Measurements from ENCODE around the gene UNC5B.

DNA sequence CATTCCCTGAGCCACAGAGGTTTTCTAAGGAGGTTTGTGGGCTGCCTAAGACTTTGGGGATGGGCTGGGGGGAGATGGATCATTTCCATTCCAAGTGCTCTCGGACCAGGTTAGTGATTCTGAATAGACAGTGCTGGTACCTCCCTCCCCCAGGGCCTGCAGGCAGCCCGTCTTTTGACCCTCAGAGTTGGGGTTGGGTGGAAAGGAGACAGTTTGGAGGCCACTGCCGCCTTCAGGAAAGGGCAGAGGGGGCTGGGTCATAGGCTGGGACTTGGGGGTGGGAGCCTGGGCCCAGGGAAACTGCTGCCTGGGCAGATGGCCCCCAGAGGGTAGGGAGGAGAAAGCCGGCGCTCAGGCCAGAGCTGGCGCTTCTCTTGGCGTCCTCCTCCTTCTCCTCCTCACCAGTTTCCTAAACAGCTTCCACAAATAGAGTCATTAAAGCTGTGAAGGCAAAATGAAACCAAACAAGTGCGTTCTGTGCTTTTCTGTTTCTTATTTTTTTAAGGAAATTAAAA is 4.4 kb downstream of the UNC5B start:
- TF ChIP-seq, protein P1, sequence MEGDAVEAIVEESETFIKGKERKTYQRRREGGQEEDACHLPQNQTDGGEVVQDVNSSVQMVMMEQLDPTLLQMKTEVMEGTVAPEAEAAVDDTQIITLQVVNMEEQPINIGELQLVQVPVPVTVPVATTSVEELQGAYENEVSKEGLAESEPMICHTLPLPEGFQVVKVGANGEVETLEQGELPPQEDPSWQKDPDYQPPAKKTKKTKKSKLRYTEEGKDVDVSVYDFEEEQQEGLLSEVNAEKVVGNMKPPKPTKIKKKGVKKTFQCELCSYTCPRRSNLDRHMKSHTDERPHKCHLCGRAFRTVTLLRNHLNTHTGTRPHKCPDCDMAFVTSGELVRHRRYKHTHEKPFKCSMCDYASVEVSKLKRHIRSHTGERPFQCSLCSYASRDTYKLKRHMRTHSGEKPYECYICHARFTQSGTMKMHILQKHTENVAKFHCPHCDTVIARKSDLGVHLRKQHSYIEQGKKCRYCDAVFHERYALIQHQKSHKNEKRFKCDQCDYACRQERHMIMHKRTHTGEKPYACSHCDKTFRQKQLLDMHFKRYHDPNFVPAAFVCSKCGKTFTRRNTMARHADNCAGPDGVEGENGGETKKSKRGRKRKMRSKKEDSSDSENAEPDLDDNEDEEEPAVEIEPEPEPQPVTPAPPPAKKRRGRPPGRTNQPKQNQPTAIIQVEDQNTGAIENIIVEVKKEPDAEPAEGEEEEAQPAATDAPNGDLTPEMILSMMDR (IDR thresholded peaks at IDR 0.05): no peak
- TF ChIP-seq POLR2A (IDR thresholded peaks at IDR 0.05): no peak
